GM23338 (cell line): Measurements from ENCODE around the gene PLCG2. TPM values are rescaled to one million over a fixed set of nuclear protein-coding genes. Genes with fewer than 3 reads are reported as not detected.
A peak's percentile ranks its signal among the peaks of the same experiment; 100 is the strongest.

ENCODE experiments used
- ATAC-seq: fragments of 200-7000 bp; cut with Tn5 transposase; 3 replicates; pipeline ENCODE4 v1.9.1; 2020
- DNase-seq: peaks from one replicate; pipeline ENCODE4 v3.0.0-alpha.2; 2015; ENCODE audit warnings: low spot score
- H2AFZ ChIP-seq: fragments of 200-600 bp; sonication (generic); 2 replicates; pipeline ENCODE4 v1.8.0; 2016; ENCODE audit warnings: antibody characterized with exemption, mild to moderate bottlenecking, moderate library complexity
- H3F3A ChIP-seq: fragments of 200-600 bp; sonication (generic); replicated peaks from 2 replicates; pipeline ENCODE4 v1.8.0; 2017; ENCODE audit warnings: antibody characterized with exemption, mixed run types, low read depth
- H3K27ac ChIP-seq: fragments of 200-600 bp; sonication (generic); 2 replicates; pipeline ENCODE4 v1.6.1; 2016; ENCODE audit warnings: low read depth
- H3K27me3 ChIP-seq: fragments of 200-600 bp; sonication (generic); 2 replicates; pipeline ENCODE4 v1.8.0; 2016; ENCODE audit warnings: mild to moderate bottlenecking, mixed run types, moderate library complexity; ENCODE audit not compliant: insufficient read depth
- H3K36me3 ChIP-seq: fragments of 200-600 bp; sonication (generic); 2 replicates; pipeline ENCODE4 v1.8.0; 2016; ENCODE audit warnings: mild to moderate bottlenecking; ENCODE audit not compliant: insufficient read depth
- H3K4me1 ChIP-seq: fragments of 200-600 bp; sonication (generic); 2 replicates; pipeline ENCODE4 v1.8.0; 2016; ENCODE audit warnings: mild to moderate bottlenecking, moderate library complexity; ENCODE audit not compliant: insufficient read depth
- H3K4me2 ChIP-seq: fragments of 200-600 bp; sonication (generic); 2 replicates; pipeline ENCODE4 v1.7.1; 2017; ENCODE audit warnings: mixed run types
- H3K4me3 ChIP-seq: fragments of 200-600 bp; sonication (generic); 2 replicates; pipeline ENCODE4 v1.6.1; 2016; ENCODE audit warnings: mixed run types
- H3K79me2 ChIP-seq: fragments of 200-600 bp; sonication (generic); replicated peaks from 2 replicates; pipeline ENCODE4 v1.8.0; 2017; ENCODE audit warnings: mild to moderate bottlenecking; ENCODE audit not compliant: insufficient read depth
- H3K9me2 ChIP-seq: fragments of 200-600 bp; sonication (generic); 2 replicates; pipeline ENCODE4 v1.8.0; 2017; ENCODE audit not compliant: insufficient read depth
- H4K20me1 ChIP-seq: fragments of 200-600 bp; sonication (generic); replicated peaks from 2 replicates; pipeline ENCODE4 v1.8.0; 2017; ENCODE audit warnings: mild to moderate bottlenecking; ENCODE audit not compliant: insufficient read depth
- H3K27ac Mint-ChIP-seq: 2 replicates; pipeline ENCODE4 v1.8.0; 2020; ENCODE audit warnings: inconsistent platforms, mild to moderate bottlenecking, moderate library complexity, mixed read lengths
- H3K27me3 Mint-ChIP-seq: 3 replicates; pipeline ENCODE4 v1.8.0; 2022; ENCODE audit warnings: low read depth, mild to moderate bottlenecking, moderate library complexity, mixed read lengths, inconsistent platforms; ENCODE audit not compliant: insufficient read depth, poor library complexity
- H3K36me3 Mint-ChIP-seq: 3 replicates; pipeline ENCODE4 v1.8.0; 2021; ENCODE audit warnings: low read depth, mild to moderate bottlenecking, inconsistent platforms, moderate library complexity, mixed read lengths
- H3K4me1 Mint-ChIP-seq: 3 replicates; pipeline ENCODE4 v1.8.0; 2020; ENCODE audit warnings: mild to moderate bottlenecking, inconsistent platforms, mixed read lengths
- H3K4me3 Mint-ChIP-seq: 3 replicates; pipeline ENCODE4 v1.8.0; 2021; ENCODE audit warnings: moderate library complexity, mild to moderate bottlenecking, inconsistent platforms, mixed read lengths
- H3K9me3 Mint-ChIP-seq: 3 replicates; pipeline ENCODE4 v1.8.0; 2020; ENCODE audit warnings: moderate library complexity, mild to moderate bottlenecking, inconsistent platforms, mixed read lengths
- CREB1 ChIP-seq: fragments of 250-450 bp; sonication (Bioruptor Pico); IDR thresholded peaks from 2 replicates; pipeline ENCODE4 v1.5.0; 2020; ENCODE audit warnings: low read depth, mild to moderate bottlenecking, moderate library complexity
- CTCF ChIP-seq, 2 experiments: fragments of 200-600 bp in 1 of 2; sonication (generic) in 1 of 2; conservative IDR thresholded peaks; 2 replicates each; pipeline versions ENCODE4 v1.5.1 to v1.6.1; 2016 to 2017; ENCODE audit warnings: antibody characterized with exemption in 2 of 2, low read depth in 2 of 2, mild to moderate bottlenecking in 2 of 2, moderate library complexity in 1 of 2
- EZH2 ChIP-seq: fragments of 200-600 bp; sonication (generic); IDR thresholded peaks from one replicate; pipeline ENCODE4 v1.8.0; 2017; ENCODE audit warnings: antibody characterized with exemption, mild to moderate bottlenecking, low read depth; ENCODE audit not compliant: unreplicated experiment
- JUNB ChIP-seq: IDR thresholded peaks from one replicate; pipeline ENCODE4 v1.6.1; 2016; ENCODE audit warnings: antibody characterized with exemption; ENCODE audit not compliant: unreplicated experiment
- NANOG ChIP-seq: IDR thresholded peaks from 2 replicates; pipeline ENCODE4 v1.6.1; 2016; ENCODE audit warnings: antibody characterized with exemption, borderline replicate concordance
- ZNF114 ChIP-seq: fragments of 250-450 bp; sonication (Bioruptor Pico); IDR thresholded peaks from 2 replicates; pipeline ENCODE4 v1.5.0; 2020; ENCODE audit warnings: mild to moderate bottlenecking, moderate library complexity
- ZNF331 ChIP-seq: fragments of 250-450 bp; sonication (Bioruptor Pico); IDR thresholded peaks from 2 replicates; pipeline ENCODE4 v1.5.0; 2020; ENCODE audit warnings: low read depth, mild to moderate bottlenecking, moderate library complexity
- ZNF462 ChIP-seq: fragments of 250-450 bp; sonication (Bioruptor Pico); IDR thresholded peaks from 2 replicates; pipeline ENCODE4 v1.5.0; 2020; ENCODE audit warnings: mild to moderate bottlenecking, moderate library complexity
- polyA plus RNA-seq: library from polyadenylated mRNA; unstranded; fragments of >200 nt; fragmentation: Nextera tagmentation; extraction: Ambion mirVana; gene quantifications from 2 replicates; pipeline ENCODE4 v1.2.1, GENCODE V29; 2016
- total RNA-seq: library from RNA; depleted of rRNA; stranded (reverse); fragments of >200 nt; shearing (Covaris generic); gene quantifications from 2 replicates; pipeline ENCODE4 v1.2.3, GENCODE V29; 2014

Gene PLCG2
- total and polyA plus RNA-seq, 2 experiments from 2014 or later, result 2.4 to 5.9 TPM

GRCh38 chr16:81798311-81799137, 19.4 kb downstream of the PLCG2 start:
- peak in 1 of 2 experiments; percentile 26; a peak in 1 of 4 replicates for TF ChIP-seq CTCF (conservative IDR thresholded peaks at IDR 0.05; ENCODE audit: low read depth in 2 of 2)
- no peak for TF ChIP-seq JUNB
- peak; percentile 74 for ATAC-seq
- DNase-seq, result peak; percentile 12

GRCh38 chr16:81799138-81799504, 20.0 kb downstream of the PLCG2 start:
- no peak overlapping the region; the same call in 2 of the 3 replicates for H3K4me3 Mint-ChIP-seq
- H3K27me3 ChIP-seq, result no peaks in the 10 kb centered on the region
- TF ChIP-seq ZNF331 (CRISPR knock-in tag) (no peak), CTCF (conservative IDR thresholded peaks at IDR 0.05; ENCODE audit: low read depth in 2 of 2) (no peak), CREB1 (CRISPR knock-in tag) (no peak), EZH2 (no peak), NANOG (no peak), ZNF462 (CRISPR knock-in tag) (no peak), JUNB (no peak), ZNF114 (CRISPR knock-in tag) (no peak)
- H3K79me2 ChIP-seq, result no peaks in the 10 kb centered on the region
- peaks cover under 1% of the 10 kb centered on the region; the same call in 1 of the 2 replicates for H3K9me2 ChIP-seq
- H3K27me3 Mint-ChIP-seq, result peaks cover 3% of the 10 kb centered on the region
- no peaks in the 10 kb centered on the region for H3K36me3 Mint-ChIP-seq
- H3K27ac ChIP-seq, result no peak overlapping the region
- no peak overlapping the region for H3K4me2 ChIP-seq
- no peak for ATAC-seq
- H3K27ac Mint-ChIP-seq, result no peak overlapping the region
- peaks cover 11% of the 10 kb centered on the region for H3K4me1 Mint-ChIP-seq
- H3F3A ChIP-seq, result no peaks in the 10 kb centered on the region
- no peak for DNase-seq
- H2AFZ ChIP-seq, result no peak overlapping the region
- H3K36me3 ChIP-seq, result no peaks in the 10 kb centered on the region
- no peaks in the 10 kb centered on the region for H4K20me1 ChIP-seq
- no peaks in the 10 kb centered on the region for H3K9me3 Mint-ChIP-seq
- peaks cover 4% of the 10 kb centered on the region for H3K4me1 ChIP-seq
- no peak overlapping the region for H3K4me3 ChIP-seq

More at GRCh38 chr16:81798311-81799137, 19.4 kb downstream of the PLCG2 start:
- Mint-ChIP-seq H3K27me3 (peaks cover 3% of the 10 kb centered on the region), H3K4me3 (no peak overlapping the region; the same call in 2 of the 3 replicates), H3K4me1 (peaks cover 11% of the 10 kb centered on the region), H3K9me3 (no peaks in the 10 kb centered on the region), H3K36me3 (no peaks in the 10 kb centered on the region), H3K27ac (peak overlapping the region; percentile 3; the same call in 1 of the 2 replicates)
- Histone ChIP-seq H3K36me3 (no peaks in the 10 kb centered on the region), H4K20me1 (no peaks in the 10 kb centered on the region), H3K27me3 (no peaks in the 10 kb centered on the region), H3K9me2 (no peaks in the 10 kb centered on the region), H3K79me2 (no peaks in the 10 kb centered on the region), H3K4me2 (no peak overlapping the region), H3K27ac (no peak overlapping the region), H3F3A (no peaks in the 10 kb centered on the region), H3K4me1 (peaks cover 4% of the 10 kb centered on the region), H2AFZ (0 out of 2 replicates have a peak overlapping the region, but pooled peaks have one; percentile 52), H3K4me3 (no peak overlapping the region)
